Keratinocyte (primary cell): Measurements from ENCODE around the gene NDUFA13.

ENCODE experiments used
- EZH2 ChIP-seq: IDR thresholded peaks from one replicate; pipeline ENCODE4 v1.6.1; 2012; ENCODE audit warnings: inconsistent platforms, mild to moderate bottlenecking, low read length, moderate library complexity
- TF ChIP-seq, protein P1 (sequence below), 3 experiments: IDR thresholded peaks in 1 of 3; conservative IDR thresholded peaks in 1 of 3; optimal IDR thresholded peaks in 1 of 3; 2 replicates in 2 of 3; 3 replicates in 1 of 3; pipeline versions ENCODE3 to v1.5.1; 2011; ENCODE audit warnings: low read length in 3 of 3, mild to moderate bottlenecking in 3 of 3, moderate library complexity in 2 of 3, control low read depth in 1 of 3, inconsistent platforms in 1 of 3; ENCODE audit not compliant: insufficient read depth in 2 of 3; ENCODE audit errors: extremely low read depth in 1 of 3

DNA sequence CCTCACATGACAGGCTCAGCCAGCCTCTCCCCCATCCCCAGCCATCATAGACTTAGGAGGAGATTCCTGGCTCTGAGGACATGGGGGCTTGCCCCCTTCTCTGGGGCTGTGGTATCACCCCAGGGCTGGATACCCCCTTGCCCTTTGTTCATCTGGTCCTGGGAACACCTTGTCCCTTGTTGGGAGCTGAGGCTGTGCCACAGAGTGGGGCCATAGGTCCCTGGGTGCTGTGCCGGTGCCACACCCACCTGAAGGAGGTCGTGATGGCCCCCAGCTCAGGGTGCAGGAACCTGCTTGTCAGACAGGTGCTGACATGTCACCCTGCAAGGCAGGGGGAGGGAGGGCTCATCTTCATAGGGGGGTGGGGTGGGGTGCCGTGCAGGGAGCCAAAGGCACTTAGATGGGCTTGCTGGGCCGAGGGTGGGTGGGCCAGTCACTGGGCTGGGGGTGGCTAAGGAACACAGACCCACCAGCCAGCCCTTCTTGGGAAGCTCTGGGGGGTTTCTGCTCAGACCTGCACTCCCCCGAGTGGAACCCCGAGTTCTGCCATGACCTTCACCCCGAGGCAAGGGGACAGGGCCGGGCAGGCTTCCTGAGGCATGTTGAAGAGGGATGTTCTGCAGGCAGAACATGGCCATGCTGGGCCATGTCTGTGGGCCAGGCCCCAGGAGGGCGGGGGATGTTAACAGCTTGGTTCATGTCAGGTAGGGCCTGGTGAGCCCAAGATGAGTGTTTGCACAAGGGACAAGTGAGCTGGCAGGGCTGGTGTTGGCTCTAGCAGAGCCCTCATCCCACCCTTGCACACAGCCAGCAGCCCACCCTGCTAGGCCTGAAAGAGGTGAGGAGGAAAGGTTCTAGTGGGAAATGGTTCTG, 28.7 kb upstream of the NDUFA13 start:
- TF ChIP-seq, protein P1, sequence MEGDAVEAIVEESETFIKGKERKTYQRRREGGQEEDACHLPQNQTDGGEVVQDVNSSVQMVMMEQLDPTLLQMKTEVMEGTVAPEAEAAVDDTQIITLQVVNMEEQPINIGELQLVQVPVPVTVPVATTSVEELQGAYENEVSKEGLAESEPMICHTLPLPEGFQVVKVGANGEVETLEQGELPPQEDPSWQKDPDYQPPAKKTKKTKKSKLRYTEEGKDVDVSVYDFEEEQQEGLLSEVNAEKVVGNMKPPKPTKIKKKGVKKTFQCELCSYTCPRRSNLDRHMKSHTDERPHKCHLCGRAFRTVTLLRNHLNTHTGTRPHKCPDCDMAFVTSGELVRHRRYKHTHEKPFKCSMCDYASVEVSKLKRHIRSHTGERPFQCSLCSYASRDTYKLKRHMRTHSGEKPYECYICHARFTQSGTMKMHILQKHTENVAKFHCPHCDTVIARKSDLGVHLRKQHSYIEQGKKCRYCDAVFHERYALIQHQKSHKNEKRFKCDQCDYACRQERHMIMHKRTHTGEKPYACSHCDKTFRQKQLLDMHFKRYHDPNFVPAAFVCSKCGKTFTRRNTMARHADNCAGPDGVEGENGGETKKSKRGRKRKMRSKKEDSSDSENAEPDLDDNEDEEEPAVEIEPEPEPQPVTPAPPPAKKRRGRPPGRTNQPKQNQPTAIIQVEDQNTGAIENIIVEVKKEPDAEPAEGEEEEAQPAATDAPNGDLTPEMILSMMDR (optimal IDR thresholded peaks at IDR 0.05 in 1 of 3, IDR thresholded peaks at IDR 0.05 in 1 of 3, conservative IDR thresholded peaks at IDR 0.05 in 1 of 3; ENCODE audit: extremely low read depth in 1 of 3, insufficient read depth in 2 of 3, low read length in 3 of 3), result no peak
- TF ChIP-seq EZH2, result no peak
